Sigmoid colon (tissue), 7 donors: ENCODE data around the gene USO1. TPM values are rescaled to one million over a fixed set of nuclear protein-coding genes. Genes with fewer than 3 reads are reported as not detected.

Experiments
- DNase-seq: peaks from one replicate; pipeline ENCODE4 v3.0.0-alpha.2; 2019
- H3K27ac ChIP-seq, 4 donors: fragments of 200-600 bp; sonication (generic); one replicate each; pipeline ENCODE4 v1.5.1; 2016 to 2019; ENCODE audit warnings: mild to moderate bottlenecking in 1 of 4
- H3K27me3 ChIP-seq, 3 donors: fragments of 200-600 bp; sonication (generic); one replicate each; pipeline ENCODE4 v1.5.1; 2019; ENCODE audit warnings: mild to moderate bottlenecking in 1 of 3
- H3K36me3 ChIP-seq, 4 donors: fragments of 200-600 bp; sonication (generic); one replicate each; pipeline ENCODE4 v1.5.1; 2016 to 2019
- H3K4me1 ChIP-seq, 4 donors: fragments of 200-600 bp; sonication (generic); one replicate each; pipeline ENCODE4 v1.5.1; 2017 to 2019
- H3K4me3 ChIP-seq, 4 donors: fragments of 200-600 bp; sonication (generic); one replicate each; pipeline ENCODE4 v1.5.1; 2017 to 2019; ENCODE audit warnings: mild to moderate bottlenecking in 2 of 4, moderate library complexity in 1 of 4
- H3K9me3 ChIP-seq, 4 donors: fragments of 200-600 bp in 3 of 4; sonication (generic) in 3 of 4; one replicate each; pipeline versions ENCODE4 v1.5.1 to v1.6.1; 2013 to 2019
- CTCF ChIP-seq, 4 experiments: fragments of 450-650 bp in 3 of 4; fragments of 200-600 bp in 1 of 4; IDR thresholded peaks; one replicate each; pipeline ENCODE4 v1.5.1; 2016 to 2019; ENCODE audit warnings: antibody characterized with exemption in 4 of 4, mild to moderate bottlenecking in 3 of 4, moderate library complexity in 2 of 4
- EP300 ChIP-seq, 4 donors: sonication (generic); formaldehyde crosslinking; IDR thresholded peaks; one replicate each; pipeline ENCODE4 v1.6.1; 2017; ENCODE audit warnings: antibody characterized with exemption in 4 of 4
- POLR2A ChIP-seq, 2 donors: fragments of 450-650 bp; IDR thresholded peaks; one replicate each; pipeline ENCODE4 v1.6.1; 2016; ENCODE audit warnings: antibody characterized with exemption in 2 of 2, mild to moderate bottlenecking in 2 of 2, moderate library complexity in 2 of 2
- POLR2AphosphoS5 ChIP-seq, 4 donors: sonication (generic); formaldehyde crosslinking; IDR thresholded peaks; one replicate each; pipeline ENCODE4 v1.6.1; 2017; ENCODE audit warnings: antibody characterized with exemption in 4 of 4
- WGBS, 2 donors: extraction: QIAGEN DNeasy Blood & Tissue Kit; methylation state at CpG; one replicate each; pipeline ENCODE4 v1.1.7; 2013; 5-methylcytosine and 5-hydroxymethylcytosine counted together
- intact Hi-C: fragments of 100-400 bp; cut with DNase I; formaldehyde crosslinking; loops from one replicate; pipeline ENCODE4 v1.15.1; 2023
- polyA plus RNA-seq, 3 donors: library from polyadenylated mRNA; stranded (reverse); fragments of 200-250 nt; gene quantifications; one replicate each; pipeline ENCODE4 v1.2.3, GENCODE V29; 2013
- total RNA-seq, 4 donors: library from RNA; depleted of rRNA; stranded (reverse); fragments of >200 nt; gene quantifications; one replicate each; pipeline ENCODE4 v1.1.0, GENCODE V29; 2016
- donor health status: healthy with polysubstance abuse.
- donor health status: Bipolar disorder and iron deficiency.
- donor health status: healthy.

The USO1 gene
- total and polyA plus RNA-seq, 7 donors: 21.0 to 99.4 (median 66.5) TPM

GRCh38 chr4:75736862-75737261 lies 12.5 kb downstream of the USO1 start:
- H3K4me1 ChIP-seq: peaks cover 0 to 3% (median 0%) of the 10 kb centered on the region in 4 donors
- no peaks in the 10 kb centered on the region for H3K9me3 ChIP-seq
- 59 to 70% methylated on average over 2 of the region's 2 CpGs for WGBS, 2 donors
- H3K36me3 ChIP-seq: no peaks in the 10 kb centered on the region
- DNase-seq: no peak
- TF ChIP-seq EP300 (IDR thresholded peaks at IDR 0.05) (no peak), POLR2AphosphoS5 (IDR thresholded peaks at IDR 0.05) (no peak), POLR2A (IDR thresholded peaks at IDR 0.05) (no peak), CTCF (IDR thresholded peaks at IDR 0.05) (no peak)
- intact Hi-C loops: no loop called here
- no peak overlapping the region for H3K4me3 ChIP-seq
- H3K27ac ChIP-seq: no peak overlapping the region
- no peaks in the 10 kb centered on the region for H3K27me3 ChIP-seq

- H3K9me3 ChIP-seq: no peaks in the 10 kb centered on the region
- WGBS, 2 donors: 94 to 96% methylated on average over 2 of the region's 2 CpGs
- no peak for DNase-seq
- no peaks in the 10 kb centered on the region for H3K27me3 ChIP-seq
- intact Hi-C loops: no loop called here
- H3K4me1 ChIP-seq: no peaks in the 10 kb centered on the region
- no peak overlapping the region for H3K4me3 ChIP-seq
- TF ChIP-seq EP300 (IDR thresholded peaks at IDR 0.05) (no peak), POLR2A (IDR thresholded peaks at IDR 0.05) (no peak), POLR2AphosphoS5 (IDR thresholded peaks at IDR 0.05) (no peak), CTCF (IDR thresholded peaks at IDR 0.05) (no peak)
- no peak overlapping the region for H3K27ac ChIP-seq
- H3K36me3 ChIP-seq: no peaks in the 10 kb centered on the region
Measured at GRCh38 chr4:75737398-75737797, 13.0 kb downstream of the USO1 start.

GRCh38 chr4:75741027-75741426 lies 16.6 kb downstream of the USO1 start:
- H3K27me3 ChIP-seq: no peaks in the 10 kb centered on the region
- H3K36me3 ChIP-seq: no peaks in the 10 kb centered on the region
- WGBS, 2 donors: 23 to 75% methylated on average over 2 of the region's 2 CpGs
- DNase-seq: no peak
- no peak overlapping the region for H3K27ac ChIP-seq
- no peak for TF ChIP-seq POLR2AphosphoS5 (IDR thresholded peaks at IDR 0.05)
- no peak for TF ChIP-seq POLR2A (IDR thresholded peaks at IDR 0.05)
- no peak for TF ChIP-seq EP300 (IDR thresholded peaks at IDR 0.05)
- TF ChIP-seq CTCF (IDR thresholded peaks at IDR 0.05): no peak
- intact Hi-C loops: no loop called here
- no peaks in the 10 kb centered on the region for H3K9me3 ChIP-seq
- H3K4me3 ChIP-seq: no peak overlapping the region
- H3K4me1 ChIP-seq: peaks cover 0 to 17% (median 10%) of the 10 kb centered on the region in 4 donors

- Histone ChIP-seq H3K36me3 (no peaks in the 10 kb centered on the region), H3K9me3 (no peaks in the 10 kb centered on the region), H3K27me3 (no peaks in the 10 kb centered on the region), H3K4me1 (peaks cover 0 to 17% (median 11%) of the 10 kb centered on the region in 4 donors), H3K4me3 (no peak overlapping the region), H3K27ac (no peak overlapping the region)
- no peak for TF ChIP-seq CTCF (IDR thresholded peaks at IDR 0.05)
- TF ChIP-seq POLR2AphosphoS5 (IDR thresholded peaks at IDR 0.05): no peak
- no peak for TF ChIP-seq POLR2A (IDR thresholded peaks at IDR 0.05)
- intact Hi-C loops: no loop called here
- DNase-seq: no peak
Measured at GRCh38 chr4:75742451-75742850, 18.1 kb downstream of the USO1 start.

- Histone ChIP-seq H3K4me3 (no peak overlapping the region), H3K27ac (no peak overlapping the region), H3K36me3 (no peaks in the 10 kb centered on the region), H3K9me3 (no peaks in the 10 kb centered on the region), H3K27me3 (no peaks in the 10 kb centered on the region), H3K4me1 (peaks cover 0 to 17% (median 11%) of the 10 kb centered on the region in 4 donors)
- intact Hi-C loops: no loop called here
- 34 to 71% methylated on average over 2 of the region's 2 CpGs for WGBS, 2 donors
- no peak for DNase-seq
- no peak for TF ChIP-seq POLR2A (IDR thresholded peaks at IDR 0.05)
- TF ChIP-seq POLR2AphosphoS5 (IDR thresholded peaks at IDR 0.05): no peak
- TF ChIP-seq CTCF (IDR thresholded peaks at IDR 0.05): no peak
- no peak for TF ChIP-seq EP300 (IDR thresholded peaks at IDR 0.05)
Measured at GRCh38 chr4:75745161-75745560, 20.8 kb downstream of the USO1 start.
